ENCODE measurements around the gene TMEM150B.
A peak's percentile ranks its signal among the peaks of the same experiment; 100 is the strongest.
"Not testable (repeated sequence)": the region's sequence is repeated elsewhere in the genome, so short reads cannot be mapped to it uniquely, and the experiment has no call there.

Gene TMEM150B

DNA sequence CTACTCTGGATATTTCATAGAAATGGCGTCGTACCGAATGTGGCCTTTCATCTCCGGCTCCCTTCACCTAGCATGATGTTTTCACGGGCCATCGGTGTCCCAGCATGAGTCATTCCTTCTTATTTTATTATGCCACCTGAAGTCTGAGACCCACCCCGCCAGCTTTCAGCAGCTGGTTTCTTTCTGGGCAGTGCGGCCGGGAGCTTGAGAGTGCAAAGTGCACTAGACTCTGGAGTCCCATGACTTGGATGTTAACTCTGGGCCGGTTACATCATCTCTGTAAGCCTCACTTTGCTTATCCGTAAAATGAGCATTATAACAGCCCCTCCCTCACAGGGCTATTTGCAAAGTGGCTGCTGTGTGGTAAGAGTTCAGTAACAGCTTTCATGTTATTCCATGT lies 8.7 kb upstream of the TMEM150B start:
- no peak for DNase-seq

DNA sequence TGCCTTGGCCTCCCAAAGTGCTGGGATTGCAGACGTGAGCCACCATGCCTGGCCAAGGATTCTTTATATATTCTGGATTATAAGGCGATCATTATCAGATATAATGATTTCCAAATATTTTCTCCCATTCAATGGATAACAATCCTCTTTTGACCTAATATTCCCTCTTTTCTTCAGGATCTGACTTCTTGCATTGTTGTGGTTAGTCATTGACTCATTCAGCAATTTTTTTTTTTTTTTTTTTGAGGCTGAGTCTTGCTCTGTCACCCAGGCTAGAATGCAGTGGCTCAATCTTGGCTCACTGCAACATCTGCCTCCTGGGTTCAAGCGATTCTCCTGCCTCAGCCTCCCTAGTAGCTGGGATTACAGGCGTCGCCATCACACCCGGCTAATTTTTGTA lies 4.7 kb upstream of the TMEM150B start:
- not testable (repeated sequence) for DNase-seq

DNA sequence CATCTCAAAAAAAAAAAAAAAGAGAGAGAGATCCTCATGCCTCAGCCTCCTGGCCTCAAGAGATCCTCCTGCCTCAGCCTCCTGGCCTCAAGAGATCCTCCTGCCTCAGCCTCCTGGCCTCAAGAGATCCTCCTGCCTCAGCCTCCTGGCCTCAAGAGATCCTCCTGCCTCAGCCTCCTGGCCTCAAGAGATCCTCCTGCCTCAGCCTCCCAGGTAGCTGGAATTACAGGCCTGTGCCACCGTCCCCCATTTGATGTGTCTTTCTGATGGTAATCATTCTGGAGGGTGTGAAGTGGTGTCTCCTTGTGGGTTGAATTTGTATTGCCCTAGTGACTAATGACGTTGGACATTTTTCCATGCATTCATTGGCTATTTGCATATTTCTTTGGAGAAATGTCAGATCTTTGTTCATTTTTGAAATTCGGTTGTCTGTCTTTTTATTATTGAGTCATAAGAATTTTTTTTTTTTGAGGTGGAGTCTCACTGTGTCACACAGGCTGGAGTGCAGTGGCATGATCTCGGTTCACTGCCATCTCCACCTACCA lies 3.7 kb upstream of the TMEM150B start:
- DNase-seq, result peak; percentile 22

DNA sequence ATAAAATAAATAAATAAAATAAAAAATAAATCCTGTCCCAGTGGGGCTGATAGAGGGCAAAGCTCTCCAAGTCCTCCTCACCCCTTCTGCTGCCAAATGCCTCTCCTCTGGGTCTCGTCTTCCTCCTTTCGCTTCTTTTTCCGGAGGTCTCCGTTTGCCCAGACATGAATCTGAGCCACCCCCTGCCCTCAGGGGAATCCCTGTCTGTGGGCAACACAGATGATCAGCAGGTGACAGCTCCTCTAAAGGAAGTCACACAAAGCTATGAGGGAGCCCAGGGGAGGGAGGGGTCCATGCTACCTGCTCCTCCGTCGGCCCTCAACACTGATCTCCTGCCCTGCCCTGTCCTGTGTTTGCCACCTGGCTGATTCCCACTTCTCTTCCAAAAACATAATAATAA lies 479 bp downstream of the TMEM150B start:
- DNase-seq, result no peak

DNA sequence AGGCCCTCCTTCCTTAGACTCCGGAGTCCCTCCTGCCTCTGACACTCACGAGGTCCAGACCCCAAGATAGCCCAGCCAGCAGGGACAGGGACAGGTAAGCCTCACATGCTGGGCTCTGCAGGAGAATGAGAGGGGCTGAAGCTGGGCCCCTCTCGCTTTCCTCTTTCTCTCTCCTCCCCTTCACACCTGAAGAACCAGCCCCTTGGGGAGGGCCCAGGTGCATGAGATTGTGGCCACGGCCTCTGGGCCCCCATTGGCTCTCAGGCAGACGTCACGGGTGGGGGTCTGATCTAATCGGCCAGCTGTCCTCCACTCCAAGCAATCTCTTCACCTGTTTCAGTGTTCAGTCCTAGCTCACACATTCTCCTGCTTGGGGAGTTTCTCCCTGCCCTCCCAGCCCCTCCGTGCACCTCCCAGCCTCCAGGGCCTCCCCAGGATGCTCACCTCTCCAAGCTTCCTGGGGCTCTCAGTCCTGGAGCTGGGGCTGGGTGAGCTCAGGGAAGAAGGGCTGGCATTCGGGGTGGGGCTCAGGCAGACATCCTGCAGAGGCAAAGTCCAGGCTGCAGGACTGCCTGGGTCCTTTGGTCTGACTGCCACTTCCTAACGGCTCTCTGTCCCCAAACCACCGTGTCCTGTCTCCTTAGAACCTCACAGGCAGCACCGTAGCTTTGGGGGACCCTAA lies 2.8 kb downstream of the TMEM150B start:
- DNase-seq, result no peak

DNA sequence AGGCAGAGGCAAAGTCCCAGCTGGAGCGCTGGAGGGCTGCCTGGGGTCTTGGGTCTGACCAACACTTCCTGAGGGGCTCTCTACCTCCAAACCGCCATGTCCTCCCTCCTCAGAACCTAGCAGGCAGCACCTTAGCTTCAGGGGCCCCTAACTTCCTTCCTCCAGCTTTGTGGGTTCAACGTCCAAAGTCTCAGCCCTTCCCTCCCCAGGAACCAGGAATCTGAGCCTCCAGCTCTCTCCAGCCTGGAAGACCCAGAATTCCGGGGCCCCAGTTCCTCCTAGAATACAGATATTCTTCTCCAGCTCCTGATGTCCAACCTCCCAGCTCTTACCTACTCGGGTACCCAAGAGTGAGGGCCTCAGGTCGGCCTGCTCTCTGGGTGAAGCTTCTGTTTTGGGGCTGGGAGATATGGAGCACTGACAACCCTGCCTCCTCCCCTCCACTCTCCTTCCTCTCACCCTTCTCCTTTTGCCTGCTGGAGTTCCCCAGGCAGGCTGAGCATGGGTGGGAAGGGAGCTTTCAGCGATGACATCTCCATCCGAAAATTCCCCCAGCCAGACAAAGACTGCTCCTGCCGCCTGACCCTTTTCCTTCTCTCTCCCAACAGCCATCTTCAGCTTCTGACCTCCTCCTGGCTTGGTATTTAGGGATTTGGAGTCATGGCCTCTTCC lies 3.5 kb downstream of the TMEM150B start:
- no peak for DNase-seq

DNA sequence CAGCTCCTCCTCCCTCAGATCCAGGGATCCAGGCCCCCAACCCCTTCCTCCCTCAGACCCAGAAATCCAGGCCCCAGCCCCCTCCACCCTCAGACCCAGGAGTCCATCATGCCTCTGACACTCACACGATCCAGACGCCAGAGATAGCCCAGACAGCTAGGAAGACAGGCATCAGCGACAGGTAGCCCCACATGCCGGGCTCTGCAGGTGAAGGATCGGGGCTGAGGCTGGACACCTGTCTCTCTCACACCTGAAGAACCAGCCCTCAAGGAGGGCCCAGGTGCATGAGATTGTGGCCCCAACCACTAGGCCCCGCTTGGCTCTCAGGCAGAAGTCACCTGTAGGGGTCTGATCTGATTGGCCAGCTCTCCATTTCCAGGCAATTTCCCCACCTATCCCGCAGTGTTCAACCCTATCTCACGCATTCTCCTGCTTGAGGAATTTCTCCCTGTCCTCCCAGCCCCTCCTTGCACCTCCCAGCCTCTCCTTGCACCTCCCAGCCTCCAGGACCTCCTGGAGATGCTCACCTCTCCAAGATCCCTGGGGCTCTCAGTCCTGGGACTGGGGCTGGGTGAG lies 4.2 kb downstream of the TMEM150B start:
- DNase-seq, result no peak

DNA sequence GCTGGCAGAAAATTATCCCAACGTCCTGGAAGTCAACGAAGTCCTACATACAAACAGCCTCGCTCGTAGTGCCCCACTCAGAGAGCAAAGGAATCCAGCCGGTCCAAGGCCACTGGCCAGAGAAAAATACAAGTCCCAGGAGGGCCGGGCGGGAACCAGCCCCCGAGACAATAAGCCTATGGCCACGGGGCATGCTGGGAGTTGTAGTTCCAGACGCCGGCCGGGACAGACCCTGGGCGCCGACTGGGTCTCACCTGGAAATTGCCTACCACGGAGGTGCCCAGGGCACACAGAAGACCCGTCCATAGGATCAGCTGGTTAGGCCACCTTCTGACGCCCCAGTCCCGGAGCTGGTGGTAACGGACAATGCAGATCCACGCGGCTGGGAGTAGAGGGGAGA lies 5.4 kb downstream of the TMEM150B start:
- no peak for DNase-seq

DNA sequence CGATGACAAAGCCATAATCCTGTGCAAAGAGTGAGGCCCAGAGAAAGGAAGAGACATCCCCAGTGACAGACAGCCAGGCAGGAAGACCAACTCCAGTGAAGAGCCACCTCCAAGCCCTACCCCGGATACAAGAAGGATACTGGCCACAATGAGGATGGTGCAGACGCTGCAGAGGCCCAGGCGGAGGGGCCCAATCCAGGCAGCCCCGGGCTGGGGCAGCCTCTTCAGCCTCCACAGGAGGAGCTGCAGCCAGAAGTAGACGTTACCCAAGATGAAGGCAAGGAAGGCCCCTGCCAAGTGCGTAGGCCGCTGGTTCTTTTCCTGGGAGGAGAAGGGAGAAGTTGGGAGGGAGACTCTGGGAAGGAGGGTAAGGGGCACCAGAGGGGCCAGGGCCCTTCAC lies 8.5 kb downstream of the TMEM150B start:
- DNase-seq, result no peak

DNA sequence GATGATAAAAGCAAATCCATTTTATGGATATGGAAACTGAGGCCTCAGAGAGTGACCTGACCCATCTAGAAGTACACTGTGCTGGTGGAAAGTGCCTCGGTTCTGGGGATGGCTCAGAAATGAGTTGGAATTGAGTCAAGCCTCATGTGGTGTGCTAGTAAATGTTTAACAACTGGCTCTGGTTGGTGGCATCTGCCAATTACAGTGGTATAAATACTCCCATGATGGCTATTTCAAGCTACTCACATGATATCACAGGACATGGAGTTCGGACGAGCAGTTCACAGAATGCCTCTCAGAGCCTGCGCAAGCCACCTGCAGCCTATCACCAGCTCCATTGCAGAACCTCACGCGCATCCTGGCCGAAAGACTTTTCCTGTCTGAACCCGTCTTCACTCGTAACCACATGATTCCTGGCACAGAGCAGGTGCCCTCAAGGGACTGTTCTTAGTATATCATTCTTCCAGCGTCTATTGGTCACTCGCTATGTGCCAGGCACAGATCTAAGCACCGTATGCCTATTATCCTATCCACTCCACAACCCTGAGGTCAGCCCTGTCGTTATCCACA lies 9.1 kb downstream of the TMEM150B start:
- no peak for DNase-seq

DNA sequence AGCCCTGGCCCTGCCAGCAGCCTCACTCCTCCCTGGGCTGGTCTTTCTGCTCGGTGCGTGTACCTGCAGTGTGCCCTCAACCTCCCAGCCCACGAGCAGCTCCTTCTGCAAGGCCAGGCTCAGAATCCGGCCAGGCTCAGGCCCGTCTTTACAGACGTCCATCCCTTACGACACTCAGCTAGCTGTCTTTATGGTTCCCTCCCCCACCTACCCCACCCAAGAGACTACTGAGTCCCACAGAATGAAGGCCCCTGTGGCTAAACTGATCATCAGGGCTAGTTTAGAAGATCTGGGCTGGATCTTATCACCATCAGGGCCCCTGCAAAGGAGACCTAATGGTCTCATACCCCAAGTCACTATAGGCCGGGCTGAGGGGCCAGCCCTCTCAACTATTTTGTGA lies 10.7 kb downstream of the TMEM150B start:
- no peak for DNase-seq

DNA sequence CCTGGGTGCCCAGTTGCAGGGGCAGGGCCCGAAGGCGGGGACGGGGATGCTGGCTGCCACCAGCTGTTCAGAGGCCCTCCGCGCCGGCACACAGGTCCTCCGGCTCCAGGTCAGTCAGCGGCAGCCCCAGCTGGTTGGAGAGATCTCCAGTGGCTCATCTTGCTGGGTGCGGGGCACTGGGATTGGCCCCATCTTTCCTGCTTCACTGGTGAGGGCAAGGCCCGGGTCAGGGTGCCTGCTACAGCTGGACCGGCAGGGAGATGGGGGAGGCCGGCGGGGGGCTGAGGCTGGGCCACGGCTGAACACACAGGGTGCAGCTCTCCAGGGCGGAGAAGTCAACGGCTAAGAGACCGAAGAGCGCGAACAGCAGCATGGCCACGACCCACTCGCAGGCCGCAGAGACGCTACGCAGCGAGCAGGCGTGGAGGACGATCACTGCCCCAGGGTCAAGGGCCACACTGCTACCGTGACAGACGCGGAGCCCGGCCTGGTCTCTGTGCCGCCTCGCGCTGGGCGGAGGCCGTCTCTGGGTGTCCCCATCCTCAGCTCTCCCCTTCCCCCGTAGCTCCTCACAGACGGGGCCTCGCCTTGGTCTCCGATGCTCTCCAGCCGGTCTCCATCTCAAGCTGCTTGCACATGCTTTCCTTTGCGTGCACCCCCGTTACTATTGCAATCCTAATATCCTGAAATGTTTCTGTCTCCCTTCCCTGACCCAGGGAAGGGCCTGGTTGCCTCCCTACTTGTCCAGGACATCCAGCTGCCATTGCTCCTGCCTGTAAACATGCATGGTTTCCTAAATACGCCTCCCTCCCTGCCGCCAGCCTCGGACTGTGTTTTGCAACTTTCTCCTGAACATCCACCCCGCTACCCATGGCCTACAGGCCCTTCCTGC lies 12.3 kb downstream of the TMEM150B start:
- DNase-seq, result no peak

DNA sequence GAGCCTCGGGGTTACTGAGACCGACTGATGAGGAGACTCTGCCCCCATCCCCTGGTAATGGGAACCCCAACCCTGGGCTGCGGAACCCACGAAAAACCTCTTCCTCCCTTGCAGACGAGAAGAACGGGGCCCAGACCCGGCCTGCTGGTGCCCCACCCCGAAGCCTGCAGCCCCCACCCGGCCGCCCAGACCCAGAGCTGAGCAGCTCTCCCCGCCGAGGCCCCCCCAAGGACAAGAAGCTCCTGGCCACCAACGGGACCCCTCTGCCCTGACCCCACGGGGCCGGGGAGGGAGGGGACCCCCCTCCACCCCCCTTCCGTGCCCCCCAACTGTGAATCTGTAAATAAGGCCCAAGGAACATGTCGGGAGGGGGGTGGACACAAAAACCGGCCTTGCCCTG lies 13.3 kb downstream of the TMEM150B start:
- DNase-seq, result no peak

DNA sequence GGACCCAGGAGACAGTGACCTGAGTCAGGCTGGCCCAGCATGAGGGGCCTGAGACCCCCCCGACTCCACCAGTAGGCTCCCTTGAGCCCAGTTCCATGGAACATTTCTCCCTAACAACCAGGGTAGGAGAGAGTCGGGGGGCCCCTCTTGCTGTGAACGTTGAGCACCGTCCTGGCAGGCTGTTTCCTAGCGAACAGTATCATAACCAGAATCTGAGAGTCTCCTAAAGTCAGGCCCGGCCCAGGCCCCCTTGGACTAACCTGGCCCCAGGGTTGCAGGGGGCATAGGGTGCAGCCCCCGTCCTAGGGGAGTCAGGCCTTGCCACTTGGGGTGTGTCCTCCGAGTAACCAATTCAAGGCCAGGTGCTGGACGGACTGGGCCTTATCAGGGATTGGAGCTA lies 13.7 kb downstream of the TMEM150B start:
- no peak for DNase-seq

DNA sequence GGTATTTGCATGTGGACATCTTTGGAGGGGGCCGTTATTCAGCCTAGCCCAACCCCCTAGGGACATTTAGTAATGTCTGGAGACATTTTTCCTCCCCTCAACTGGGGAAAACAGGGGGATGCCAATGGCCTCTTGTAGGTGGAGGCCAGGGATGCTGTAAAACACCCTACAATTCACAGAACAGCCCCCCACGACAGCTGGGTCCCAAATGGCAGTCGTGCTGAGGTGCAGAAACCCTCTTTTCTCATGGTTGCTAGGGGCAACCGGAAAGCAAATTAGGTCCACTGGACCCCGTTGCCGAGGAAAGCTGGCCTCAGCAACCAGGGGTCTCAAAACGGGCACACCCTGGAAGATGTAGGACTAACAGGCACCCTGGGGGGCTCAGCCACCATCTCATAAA lies 14.6 kb downstream of the TMEM150B start:
- DNase-seq, result no peak

DNA sequence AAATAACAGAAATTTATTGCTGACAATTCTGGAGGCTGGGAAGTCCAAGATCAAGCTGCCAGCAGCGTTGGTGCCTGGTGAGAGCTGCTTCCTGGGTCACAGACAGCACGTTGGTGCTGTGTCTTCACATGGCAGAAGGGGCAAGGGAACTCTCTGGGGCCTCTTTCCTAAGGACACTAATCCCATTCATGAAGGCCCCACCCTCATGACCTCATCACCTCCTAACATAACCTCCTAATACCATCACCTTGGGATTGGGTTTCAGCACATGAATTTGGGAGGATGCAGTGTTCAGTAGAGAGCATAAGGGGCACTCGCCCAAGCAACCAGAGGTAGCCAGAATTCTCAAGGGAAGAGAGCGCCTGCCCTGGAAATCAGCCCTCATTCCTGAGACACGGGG lies 15.7 kb downstream of the TMEM150B start:
- no peak for DNase-seq

DNA sequence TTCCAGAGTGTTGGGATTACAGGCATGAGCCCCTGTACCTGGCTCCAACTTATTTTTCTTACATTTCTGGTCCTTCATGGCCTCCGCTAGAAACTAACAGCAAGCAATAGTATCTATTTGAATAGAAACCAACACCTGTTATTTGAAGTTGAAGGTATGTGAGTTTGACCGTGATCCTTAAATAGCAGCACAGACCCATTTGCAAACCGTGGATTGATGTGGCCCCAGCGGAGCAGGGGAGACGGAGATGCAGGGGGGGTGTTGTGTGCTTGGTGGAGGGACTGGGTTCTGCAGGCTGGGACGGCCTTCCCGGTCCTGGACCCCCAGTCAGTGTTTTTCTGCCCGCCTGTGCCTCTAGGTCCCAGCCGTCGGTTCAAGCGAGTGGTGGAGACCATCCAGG lies 16.9 kb downstream of the TMEM150B start:
- no peak for DNase-seq

DNA sequence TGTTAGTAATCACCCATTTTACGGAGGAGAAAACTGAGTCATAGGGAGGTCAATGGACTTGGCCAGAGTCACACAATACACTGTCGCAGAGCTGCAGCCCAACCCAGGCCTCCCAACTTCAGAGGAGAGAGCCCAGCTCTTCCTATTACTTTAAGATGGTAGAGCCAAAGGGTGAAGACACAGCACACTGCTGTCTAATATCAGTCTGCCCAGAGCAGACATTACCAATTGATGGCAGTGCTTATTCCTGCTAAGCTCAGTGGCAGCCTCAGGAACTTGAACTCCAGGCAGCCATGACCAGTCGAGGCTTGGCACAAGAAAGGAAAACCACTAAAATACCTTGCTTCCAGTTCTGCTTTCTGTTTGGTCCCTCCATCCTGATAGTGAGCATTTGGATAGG lies 18.4 kb downstream of the TMEM150B start:
- DNase-seq, result no peak

DNA sequence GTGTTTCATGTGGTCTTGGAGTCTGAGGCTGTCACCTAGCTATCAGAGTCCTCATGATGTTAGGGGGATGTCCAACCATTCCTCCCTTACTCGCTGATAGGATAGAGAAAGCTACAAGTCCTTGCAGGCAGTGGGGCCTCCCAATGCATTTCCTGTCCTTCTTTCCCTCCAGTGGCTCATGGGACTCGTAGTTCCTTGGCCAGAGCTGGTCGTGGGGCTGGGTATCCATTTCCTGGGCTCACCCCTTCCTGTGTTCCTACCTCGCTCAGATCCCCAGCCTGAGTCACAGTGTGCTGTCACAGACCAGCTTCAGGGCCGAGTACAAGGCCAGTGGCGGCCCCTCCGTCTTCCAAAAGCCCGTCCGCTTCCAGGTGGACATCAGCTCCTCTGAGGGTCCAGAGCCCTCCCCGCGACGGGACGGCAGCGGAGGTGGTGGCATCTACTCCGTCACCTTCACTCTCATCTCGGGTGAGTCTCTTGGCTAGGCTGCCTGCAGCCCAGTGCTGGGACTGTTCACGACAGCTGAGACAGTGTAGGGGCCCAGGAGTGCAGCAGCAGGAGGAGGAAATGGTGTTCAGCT lies 19.1 kb downstream of the TMEM150B start:
- DNase-seq, result no peak

DNA sequence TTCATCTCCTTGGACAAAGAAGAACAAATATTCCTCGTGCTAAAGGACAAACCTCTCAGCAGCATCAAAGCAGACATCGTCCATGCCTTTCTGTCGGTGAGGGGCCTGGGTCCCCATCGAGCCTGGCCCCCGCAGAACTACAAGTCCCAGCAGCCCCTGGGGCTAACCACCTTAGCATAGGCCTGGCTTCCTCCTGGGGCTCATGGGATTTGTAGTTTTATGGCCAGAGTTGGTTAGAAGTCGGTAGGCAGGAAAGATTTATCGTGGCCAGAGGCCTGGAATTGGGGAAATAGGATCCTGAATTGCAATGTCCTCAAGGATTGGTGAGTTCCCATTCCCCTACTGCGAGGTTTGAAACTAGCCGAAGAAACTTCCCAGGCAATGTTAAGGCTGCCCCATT lies 19.6 kb downstream of the TMEM150B start:
- no peak for DNase-seq

DNA sequence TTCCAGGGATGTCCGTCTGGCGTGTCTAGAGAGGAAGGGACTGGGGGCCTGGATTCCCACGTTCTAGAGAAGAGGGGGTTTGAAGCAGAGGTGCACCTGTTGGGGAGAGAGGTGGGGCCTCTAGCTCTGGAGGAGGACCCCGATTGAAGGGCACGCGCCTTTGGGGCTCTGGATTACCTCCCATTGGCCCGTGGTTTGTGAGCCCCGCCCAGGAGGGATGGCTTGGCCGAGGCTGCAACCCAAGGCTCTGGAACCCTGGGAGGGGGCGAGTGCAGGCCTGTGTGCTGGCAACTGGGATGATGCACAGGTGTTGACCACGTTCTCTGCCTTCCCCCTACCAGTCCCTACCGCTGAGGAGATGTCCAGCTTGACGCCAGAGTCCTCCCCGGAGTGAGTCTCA lies 20.2 kb downstream of the TMEM150B start:
- DNase-seq, result no peak

DNA sequence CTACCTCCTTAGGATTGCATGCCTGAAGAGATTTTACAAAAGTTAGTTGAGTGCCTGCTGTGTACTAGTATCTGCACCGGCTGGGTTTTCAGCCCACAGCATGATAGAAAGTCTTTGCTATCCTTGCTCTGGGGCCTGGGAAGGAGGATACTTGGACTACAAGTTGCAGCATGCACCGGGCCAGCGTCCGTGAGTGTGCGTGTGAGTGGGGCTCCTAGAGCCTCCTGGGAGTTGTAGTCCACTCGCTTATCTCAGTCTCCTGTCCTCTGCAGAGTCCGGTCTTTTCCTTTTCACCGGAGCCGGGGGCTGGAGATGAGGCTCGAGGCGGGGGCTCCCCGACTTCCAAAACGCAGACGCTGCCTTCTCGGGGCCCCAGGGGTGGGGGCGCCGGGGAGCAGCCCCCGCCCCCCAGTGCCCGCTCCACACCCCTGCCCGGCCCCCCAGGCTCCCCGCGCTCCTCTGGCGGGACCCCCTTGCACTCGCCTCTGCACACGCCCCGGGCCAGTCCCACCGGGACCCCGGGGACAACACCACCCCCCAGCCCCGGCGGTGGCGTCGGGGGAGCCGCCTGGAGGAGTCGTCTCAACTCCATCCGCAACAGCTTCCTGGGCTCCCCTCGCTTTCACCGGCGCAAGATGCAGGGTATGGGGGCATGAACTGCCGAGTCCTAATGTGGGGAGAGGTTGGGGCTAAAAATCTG lies 20.7 kb downstream of the TMEM150B start:
- no peak for DNase-seq
